Measurements from ENCODE around the gene ANKIB1. TPM values are rescaled to one million over a fixed set of nuclear protein-coding genes. Genes with fewer than 3 reads are reported as not detected.

Gene ANKIB1
- total RNA-seq, 3 donors from 2014 or later (not counting 1 experiment from before 2014, with no cell fraction given), result 70.6 to 90.2 (median 86.6) TPM

DNA sequence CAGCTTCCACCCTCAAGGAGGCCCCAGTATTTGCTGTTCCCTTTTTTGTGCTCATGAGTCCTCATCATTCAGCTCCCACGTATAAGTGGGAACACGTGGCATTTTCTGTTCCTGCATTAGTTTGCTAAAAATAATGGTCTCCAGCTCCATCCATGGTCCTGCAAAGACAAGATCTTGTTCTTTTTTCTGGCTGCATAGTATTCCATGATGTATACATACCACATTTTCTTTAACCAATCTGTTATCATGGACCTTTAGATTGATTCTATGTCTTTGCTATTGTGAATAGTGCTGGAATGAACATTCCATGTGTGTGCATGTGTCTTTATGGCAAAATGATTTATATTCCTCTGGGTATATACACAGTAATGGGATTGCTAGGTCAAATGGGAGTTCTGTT, 17.0 kb upstream of the ANKIB1 start:
- ATAC-seq (no peak), DNase-seq (no peak)
- Histone ChIP-seq H3K4me3 (ENCODE audit: low read length) (no peak overlapping the region), H3K36me3 (ENCODE audit: control insufficient read depth, insufficient read depth, low read length) (peaks cover 56% of the 10 kb centered on the region), H3K27ac (ENCODE audit: low read length) (no peak overlapping the region), H3K4me1 (ENCODE audit: control insufficient read depth, insufficient read depth, low read length) (no peaks in the 10 kb centered on the region), H3K9me3 (ENCODE audit: control insufficient read depth, insufficient read depth, low read length) (no peaks in the 10 kb centered on the region), H3K27me3 (ENCODE audit: control insufficient read depth, insufficient read depth, low read length) (no peaks in the 10 kb centered on the region)
- TF ChIP-seq, protein P1, sequence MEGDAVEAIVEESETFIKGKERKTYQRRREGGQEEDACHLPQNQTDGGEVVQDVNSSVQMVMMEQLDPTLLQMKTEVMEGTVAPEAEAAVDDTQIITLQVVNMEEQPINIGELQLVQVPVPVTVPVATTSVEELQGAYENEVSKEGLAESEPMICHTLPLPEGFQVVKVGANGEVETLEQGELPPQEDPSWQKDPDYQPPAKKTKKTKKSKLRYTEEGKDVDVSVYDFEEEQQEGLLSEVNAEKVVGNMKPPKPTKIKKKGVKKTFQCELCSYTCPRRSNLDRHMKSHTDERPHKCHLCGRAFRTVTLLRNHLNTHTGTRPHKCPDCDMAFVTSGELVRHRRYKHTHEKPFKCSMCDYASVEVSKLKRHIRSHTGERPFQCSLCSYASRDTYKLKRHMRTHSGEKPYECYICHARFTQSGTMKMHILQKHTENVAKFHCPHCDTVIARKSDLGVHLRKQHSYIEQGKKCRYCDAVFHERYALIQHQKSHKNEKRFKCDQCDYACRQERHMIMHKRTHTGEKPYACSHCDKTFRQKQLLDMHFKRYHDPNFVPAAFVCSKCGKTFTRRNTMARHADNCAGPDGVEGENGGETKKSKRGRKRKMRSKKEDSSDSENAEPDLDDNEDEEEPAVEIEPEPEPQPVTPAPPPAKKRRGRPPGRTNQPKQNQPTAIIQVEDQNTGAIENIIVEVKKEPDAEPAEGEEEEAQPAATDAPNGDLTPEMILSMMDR (IDR thresholded peaks at IDR 0.05), result no peak
- Mint-ChIP-seq H3K4me3 (no peak overlapping the region), H3K4me1 (no peaks in the 10 kb centered on the region), H3K27ac (no peak overlapping the region), H3K27me3 (ENCODE audit: low read depth in 2 of 2) (no peaks in the 10 kb centered on the region), H3K36me3 (peaks cover 21% of the 10 kb centered on the region), H3K9me3 (no peaks in the 10 kb centered on the region)
- intact Hi-C loops (cut with micrococcal nuclease), result no loop called here
- WGBS (ENCODE audit: insufficient coverage), result 97% methylated on average over 2 of the region's 2 CpGs

GRCh38 chr7:92230547-92230946, 15.2 kb upstream of the ANKIB1 start:
- no peak overlapping the region for H3K27ac ChIP-seq (ENCODE audit: low read length)
- H3K4me1 ChIP-seq (ENCODE audit: control insufficient read depth, insufficient read depth, low read length), result no peaks in the 10 kb centered on the region
- H3K4me3 ChIP-seq (ENCODE audit: low read length), result no peak overlapping the region
- DNase-seq (no peak), ATAC-seq (no peak)
- H3K27me3 ChIP-seq (ENCODE audit: control insufficient read depth, insufficient read depth, low read length), result no peaks in the 10 kb centered on the region
- Mint-ChIP-seq H3K27me3 (ENCODE audit: low read depth in 2 of 2) (no peaks in the 10 kb centered on the region), H3K9me3 (no peaks in the 10 kb centered on the region), H3K27ac (no peak overlapping the region), H3K4me3 (no peak overlapping the region), H3K4me1 (no peaks in the 10 kb centered on the region), H3K36me3 (peaks cover 21% of the 10 kb centered on the region)
- no peaks in the 10 kb centered on the region for H3K9me3 ChIP-seq (ENCODE audit: control insufficient read depth, insufficient read depth, low read length)
- WGBS (ENCODE audit: insufficient coverage), result 92% methylated on average over 2 of the region's 2 CpGs
- TF ChIP-seq, protein P1 (IDR thresholded peaks at IDR 0.05), result no peak
- peaks cover 60% of the 10 kb centered on the region for H3K36me3 ChIP-seq (ENCODE audit: control insufficient read depth, insufficient read depth, low read length)
- intact Hi-C loops (cut with micrococcal nuclease), result no loop called here

GRCh38 chr7:92242972-92243371, 2.8 kb upstream of the ANKIB1 start:
- Histone ChIP-seq H3K9me3 (ENCODE audit: control insufficient read depth, insufficient read depth, low read length) (no peaks in the 10 kb centered on the region), H3K27me3 (ENCODE audit: control insufficient read depth, insufficient read depth, low read length) (no peaks in the 10 kb centered on the region), H3K4me3 (ENCODE audit: low read length) (no peak overlapping the region), H3K27ac (ENCODE audit: low read length) (no peak overlapping the region), H3K36me3 (ENCODE audit: control insufficient read depth, insufficient read depth, low read length) (peaks cover 30% of the 10 kb centered on the region), H3K4me1 (ENCODE audit: control insufficient read depth, insufficient read depth, low read length) (peaks cover 11% of the 10 kb centered on the region)
- Mint-ChIP-seq H3K9me3 (no peaks in the 10 kb centered on the region), H3K36me3 (no peaks in the 10 kb centered on the region), H3K27me3 (ENCODE audit: low read depth in 2 of 2) (no peaks in the 10 kb centered on the region), H3K27ac (peak overlapping the region; percentile 21 to 69), H3K4me1 (peaks cover 35 to 41% of the 10 kb centered on the region in 2 donors), H3K4me3 (no peak overlapping the region)
- intact Hi-C loops (cut with micrococcal nuclease), result no loop called here
- ATAC-seq, result no peak
- no peak for DNase-seq
- 100% methylated on average over 4 of the region's 6 CpGs for WGBS (ENCODE audit: insufficient coverage)
- TF ChIP-seq, protein P1 (IDR thresholded peaks at IDR 0.05), result no peak
